Stimulated activated CD8-positive, alpha-beta memory T cell treated with anti-CD3 and anti-CD28 coated beads, Interleukin-15, amount 100 ng/mL, for 4 hours (primary cell): ENCODE measurements around the gene EPN1.

Source experiments
- DNase-seq, 2 donors: peaks; one replicate each; pipeline ENCODE4 v3.0.0-alpha.2; 2020; ENCODE audit warnings: low read depth in 2 of 2

Gene EPN1

DNA sequence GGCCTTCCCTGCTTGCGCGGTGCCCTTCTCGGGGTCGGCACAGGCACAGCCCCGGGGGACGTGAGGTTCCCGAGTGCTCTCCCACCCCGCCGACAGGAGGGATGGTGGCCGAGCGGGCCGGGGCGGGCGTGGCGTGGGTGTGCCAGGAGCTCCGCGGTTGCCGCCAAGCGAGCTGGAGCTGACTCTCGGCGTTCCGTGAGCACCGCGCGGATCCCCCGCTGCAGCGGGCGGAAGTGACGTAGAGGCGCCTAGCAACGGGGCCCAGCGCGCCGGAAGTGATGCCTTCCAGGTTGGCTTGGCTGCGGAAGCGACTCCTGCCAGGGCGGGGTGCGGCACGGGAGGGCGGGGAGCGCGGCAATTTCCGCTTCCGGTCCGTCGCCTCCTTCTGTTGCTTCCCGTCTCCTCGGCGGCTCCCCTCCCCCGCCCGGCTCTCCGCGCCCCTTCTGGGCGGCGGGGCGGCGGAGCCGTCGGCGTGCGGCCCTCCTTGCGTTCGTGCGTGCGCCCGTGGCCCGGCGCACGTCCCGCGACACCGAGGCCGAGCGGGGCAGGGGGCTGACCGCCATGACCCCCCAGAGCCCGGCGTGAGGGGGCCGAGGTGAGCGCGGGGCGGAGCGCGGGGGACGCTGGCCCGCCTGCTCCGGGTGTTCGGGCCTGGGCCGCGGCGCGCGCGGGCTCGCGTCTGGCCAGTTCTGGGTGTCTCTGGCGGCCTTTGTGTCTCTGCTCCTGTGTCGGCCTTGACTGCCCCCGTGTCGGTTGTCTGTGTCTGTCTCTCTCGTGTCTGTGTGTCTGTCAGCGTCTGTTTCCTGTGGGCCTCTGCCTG, at the start of gene EPN1:
Gene EPN1 (plus strand): TSS at position 386 of the 820 bp plus-strand sequence. CDS start 3,402 bp downstream, outside the sequence.
- DNase-seq, result peak; percentile 94 to 95

DNA sequence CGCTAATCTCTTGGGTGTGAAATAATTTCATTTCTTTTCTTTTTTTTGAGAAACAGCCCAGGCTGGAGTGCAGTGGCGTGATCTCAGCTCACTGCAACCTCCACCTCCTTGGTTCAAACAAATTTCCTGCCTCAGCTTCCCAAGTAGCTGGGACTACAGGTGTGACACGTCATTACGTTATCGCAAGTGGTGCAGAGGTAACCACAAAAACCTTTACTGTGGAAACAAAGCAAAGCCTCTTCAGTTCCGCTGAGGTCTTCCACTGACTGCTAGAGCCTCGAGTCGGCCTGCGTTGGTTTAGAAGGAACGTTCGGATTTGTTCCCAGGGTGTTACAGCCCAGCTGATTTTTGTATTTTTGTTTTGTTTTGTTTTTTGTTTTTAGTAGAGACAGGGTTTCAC, 48.7 kb upstream of the EPN1 start:
- peak in 1 of 2 donors; percentile 37 for DNase-seq

DNA sequence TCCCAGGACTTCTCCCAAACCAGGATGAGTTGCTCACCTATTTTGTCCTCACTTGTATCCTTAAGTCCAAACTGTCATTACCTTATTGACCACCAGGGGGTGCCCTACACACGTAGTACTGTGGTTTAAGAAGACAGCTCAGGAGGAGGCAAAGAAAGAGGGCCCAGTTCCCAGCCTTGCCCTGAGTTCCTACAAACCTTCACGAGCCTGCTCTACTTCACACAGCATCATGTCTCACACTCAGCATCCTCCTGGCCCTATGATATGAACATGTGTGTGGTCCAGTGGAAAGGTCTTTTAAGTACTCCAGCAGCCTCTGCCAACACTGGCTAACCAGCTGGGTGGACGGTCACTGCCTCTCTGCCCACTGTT, 42.6 kb upstream of the EPN1 start:
- peak; percentile 39 to 84 for DNase-seq

DNA sequence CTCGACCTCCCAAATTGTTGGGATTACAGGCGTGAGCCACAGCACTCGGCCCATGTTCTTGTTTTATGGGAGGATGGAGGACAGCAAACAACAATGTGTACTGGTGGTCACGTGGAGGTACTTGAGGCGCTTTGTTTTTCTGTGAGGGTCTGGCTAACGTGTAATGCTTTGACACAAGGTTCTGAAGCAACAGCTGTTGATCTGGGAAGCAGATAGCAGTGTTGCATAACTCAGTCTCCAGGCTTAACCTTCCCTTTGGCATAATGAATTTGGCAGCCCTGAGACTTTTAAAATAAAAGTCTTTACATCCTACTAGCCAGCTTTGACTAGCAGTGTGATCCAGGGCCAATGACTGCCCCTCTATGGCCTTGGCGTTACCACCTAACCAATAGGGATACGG, 41.2 kb upstream of the EPN1 start:
- no peak for DNase-seq

DNA sequence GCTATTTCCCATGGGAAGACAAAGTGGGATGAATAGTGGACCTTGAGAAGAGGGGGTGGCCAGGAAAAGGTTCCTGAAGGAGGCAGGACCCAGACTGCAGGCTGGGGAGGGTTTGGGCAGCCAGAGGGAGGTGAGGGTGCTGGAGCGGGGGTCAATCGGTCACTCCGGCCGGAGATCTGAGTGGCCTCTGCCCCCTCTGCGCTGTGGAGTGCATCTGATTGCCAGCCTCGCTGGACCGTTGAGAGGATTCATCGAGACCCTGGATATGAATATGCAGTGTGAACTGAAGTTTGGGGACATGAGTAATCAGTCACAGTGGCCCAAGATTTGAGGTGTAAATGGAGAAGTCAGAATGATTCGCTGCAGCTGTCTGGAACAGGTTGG, 39.7 kb upstream of the EPN1 start:
- DNase-seq, result no peak

DNA sequence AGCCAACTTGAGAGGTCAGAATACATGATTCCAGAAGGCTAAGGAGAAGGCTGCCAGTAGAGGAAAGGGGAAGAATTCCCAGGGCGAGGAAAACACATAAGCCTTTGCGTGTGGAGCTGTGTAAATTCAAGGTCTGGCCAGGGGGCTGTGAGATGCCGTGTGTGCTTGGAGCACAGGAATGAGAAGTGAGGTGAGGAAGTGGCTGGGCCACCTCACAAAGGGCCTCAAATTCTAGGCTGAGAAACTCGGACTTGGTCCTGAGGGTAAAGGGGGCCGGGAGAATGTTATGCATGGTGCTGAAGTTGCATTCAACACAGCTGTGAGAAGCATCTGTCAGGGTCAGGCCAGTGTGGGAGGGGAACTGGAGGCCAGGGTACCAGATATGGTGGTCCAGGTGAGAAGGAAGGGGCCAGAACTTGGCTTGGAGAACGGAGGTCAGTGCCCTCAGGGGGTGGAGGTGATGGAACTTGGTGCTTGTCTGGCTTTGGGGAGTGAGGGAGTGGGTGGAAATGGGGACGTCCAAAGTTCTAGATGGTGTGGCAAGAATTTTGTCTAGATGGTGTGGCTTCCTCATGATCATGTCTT, 39.1 kb upstream of the EPN1 start:
- no peak for DNase-seq

GRCh38 chr19:55636723-55637122, 38.3 kb upstream of the EPN1 start:
- DNase-seq, result no peak

DNA sequence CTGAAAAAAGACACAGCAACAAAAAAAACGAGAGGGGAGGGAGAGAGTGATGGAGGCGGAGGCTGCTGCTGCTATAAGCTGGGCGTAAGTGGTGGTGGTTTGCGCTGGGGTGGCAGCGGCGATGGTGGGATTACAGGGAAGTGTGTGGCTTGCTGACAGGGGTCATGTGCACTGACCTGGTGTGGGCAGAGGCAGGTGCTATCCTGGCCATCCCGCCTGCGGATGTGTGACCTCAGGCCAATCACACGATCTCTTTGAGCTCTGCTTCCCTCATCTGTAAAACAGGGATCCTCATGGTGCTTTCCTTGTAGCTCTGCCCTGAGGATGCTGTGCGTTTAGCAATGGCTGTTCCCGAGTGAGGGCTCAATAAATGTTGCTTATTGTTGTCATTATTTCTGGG, 37.5 kb upstream of the EPN1 start:
- DNase-seq, result no peak

DNA sequence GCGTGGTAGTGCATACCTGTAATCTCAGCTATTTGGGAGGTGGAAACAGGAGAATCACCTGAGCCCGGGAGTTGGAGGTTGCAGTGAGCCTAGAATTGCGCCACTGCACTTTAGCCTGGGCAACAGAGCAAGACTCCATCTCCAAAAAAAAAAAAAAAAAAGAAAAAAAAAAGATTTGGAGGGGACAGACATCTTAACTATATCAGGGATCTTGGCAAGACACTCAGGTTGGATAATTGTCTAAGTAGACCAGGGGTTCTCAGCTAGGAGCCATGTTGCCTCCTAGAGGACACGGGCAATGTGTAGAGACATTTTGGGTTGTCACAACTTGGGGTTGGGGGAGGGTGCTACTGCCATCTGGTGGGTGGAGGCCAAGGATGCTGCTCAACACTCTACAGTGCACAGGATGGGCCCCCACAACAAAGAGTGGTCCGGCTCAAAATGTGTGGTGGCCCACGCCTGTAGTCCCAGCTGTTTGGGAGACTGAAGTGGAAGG, 36.1 kb upstream of the EPN1 start:
- no peak for DNase-seq

GRCh38 chr19:55640043-55640576, 34.9 kb upstream of the EPN1 start:
- peak; percentile 49 to 60 for DNase-seq

- peak in 1 of 2 donors; percentile 53 for DNase-seq
Observed at GRCh38 chr19:55640577-55641425, 34.2 kb upstream of the EPN1 start, which contains the start of gene ZNF580. ZNF580 (plus strand) TSS chr19:55641002; CDS start chr19:55642509, 1,507 bp downstream.

GRCh38 chr19:55641426-55642152, 33.4 kb upstream of the EPN1 start:
- DNase-seq, result no peak

DNA sequence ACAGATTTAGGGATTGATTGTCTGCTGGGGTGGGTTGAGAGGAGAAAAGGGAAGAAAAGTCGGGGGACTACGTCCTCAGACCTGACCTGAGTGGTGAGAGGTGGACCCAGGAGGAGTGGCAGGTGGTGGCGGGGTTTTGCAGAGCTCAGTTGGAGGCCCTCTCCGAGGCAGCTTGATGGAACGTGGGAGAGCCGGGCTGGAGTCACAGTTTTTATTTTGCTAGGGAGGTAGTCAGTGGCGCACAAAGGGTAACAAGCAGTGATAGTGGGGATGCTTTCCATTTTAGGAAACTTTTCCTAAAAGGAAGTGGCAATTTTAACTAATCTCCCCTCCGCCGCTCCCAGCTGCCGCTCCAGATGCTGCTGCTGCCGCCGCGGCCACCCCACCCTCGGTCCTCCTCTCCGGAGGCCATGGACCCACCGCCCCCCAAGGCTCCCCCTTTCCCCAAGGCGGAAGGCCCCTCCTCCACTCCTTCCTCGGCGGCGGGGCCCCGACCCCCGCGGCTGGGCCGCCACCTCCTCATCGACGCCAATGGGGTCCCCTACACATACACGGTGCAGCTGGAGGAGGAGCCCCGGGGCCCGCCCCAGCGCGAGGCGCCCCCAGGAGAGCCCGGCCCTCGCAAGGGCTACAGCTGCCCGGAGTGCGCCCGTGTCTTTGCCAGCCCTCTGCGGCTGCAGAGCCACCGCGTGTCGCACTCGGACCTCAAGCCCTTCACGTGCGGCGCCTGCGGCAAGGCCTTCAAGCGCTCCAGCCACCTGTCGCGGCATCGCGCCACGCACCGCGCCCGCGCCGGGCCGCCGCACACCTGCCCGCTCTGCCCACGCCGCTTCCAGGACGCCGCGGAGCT, 32.6 kb upstream of the EPN1 start:
- no peak for DNase-seq

GRCh38 chr19:55643003-55643886, 31.8 kb upstream of the EPN1 start, which contains the start of gene ZNF581:
ZNF581 (plus strand) TSS chr19:55643649; CDS start chr19:55644572, 923 bp downstream.
- peak; percentile 60 for DNase-seq

GRCh38 chr19:55643887-55644176, 31.2 kb upstream of the EPN1 start:
- DNase-seq, result no peak

GRCh38 chr19:55644191-55644833, 30.7 kb upstream of the EPN1 start:
- DNase-seq, result no peak

- DNase-seq, result no peak
Observed at GRCh38 chr19:55644842-55645511, 30.0 kb upstream of the EPN1 start.

DNA sequence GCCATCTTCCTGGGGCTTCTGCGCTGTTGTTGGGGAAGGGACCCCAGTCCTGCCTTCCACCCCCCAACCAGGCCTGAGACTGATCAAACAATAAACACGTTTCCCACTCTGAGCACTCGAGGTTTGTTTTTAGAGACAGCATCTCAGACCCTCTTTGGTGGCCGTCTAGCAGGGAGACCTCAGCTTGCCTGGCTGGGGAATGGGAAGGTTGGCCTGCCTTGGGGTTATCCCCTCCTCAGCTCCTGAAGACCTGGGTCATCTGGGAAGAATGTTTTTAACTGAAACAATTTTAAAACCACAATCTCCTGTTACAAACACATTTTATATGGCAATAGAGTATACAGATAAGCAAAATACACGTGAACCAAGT, 29.5 kb upstream of the EPN1 start:
- no peak for DNase-seq
